HG02678 (cell line): ENCODE measurements around the gene FFAR3.
"Not testable (repeated sequence)": the region's sequence is repeated elsewhere in the genome, so short reads cannot be mapped to it uniquely, and the experiment has no call there.

Experiments
- ATAC-seq: cut with Tn5 transposase; IDR thresholded peaks from one replicate; pipeline ENCODE4 v1.9.1; 2021; ENCODE audit warnings: mild to moderate bottlenecking, moderate library complexity; ENCODE audit not compliant: unreplicated experiment

FFAR3 gene

GRCh38 chr19:35399948-35400772, 41.9 kb downstream of the FFAR3 start:
- no peak for ATAC-seq

GRCh38 chr19:35400773-35401100, 42.5 kb downstream of the FFAR3 start:
- no peak for ATAC-seq

DNA sequence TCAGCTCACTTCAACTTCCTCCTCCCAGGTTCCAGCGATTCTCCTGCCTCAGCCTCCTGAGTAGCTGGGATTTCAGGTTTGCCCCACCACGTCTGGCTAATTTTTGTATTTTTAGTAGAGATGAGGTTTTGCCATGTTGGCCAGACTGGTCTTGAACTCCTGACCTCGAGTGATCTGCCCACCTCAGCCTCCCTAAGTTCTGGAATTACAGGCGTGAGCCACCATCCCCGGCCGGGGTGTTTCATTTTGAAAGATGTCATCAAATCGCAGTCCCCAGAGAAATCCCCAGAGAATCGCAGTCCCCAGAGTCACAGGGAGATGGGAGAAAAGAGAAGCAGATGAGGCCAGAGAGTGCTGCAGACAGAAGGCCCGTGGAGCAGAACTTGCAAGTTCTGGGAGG, 43.2 kb downstream of the FFAR3 start:
- ATAC-seq = not testable (repeated sequence)

DNA sequence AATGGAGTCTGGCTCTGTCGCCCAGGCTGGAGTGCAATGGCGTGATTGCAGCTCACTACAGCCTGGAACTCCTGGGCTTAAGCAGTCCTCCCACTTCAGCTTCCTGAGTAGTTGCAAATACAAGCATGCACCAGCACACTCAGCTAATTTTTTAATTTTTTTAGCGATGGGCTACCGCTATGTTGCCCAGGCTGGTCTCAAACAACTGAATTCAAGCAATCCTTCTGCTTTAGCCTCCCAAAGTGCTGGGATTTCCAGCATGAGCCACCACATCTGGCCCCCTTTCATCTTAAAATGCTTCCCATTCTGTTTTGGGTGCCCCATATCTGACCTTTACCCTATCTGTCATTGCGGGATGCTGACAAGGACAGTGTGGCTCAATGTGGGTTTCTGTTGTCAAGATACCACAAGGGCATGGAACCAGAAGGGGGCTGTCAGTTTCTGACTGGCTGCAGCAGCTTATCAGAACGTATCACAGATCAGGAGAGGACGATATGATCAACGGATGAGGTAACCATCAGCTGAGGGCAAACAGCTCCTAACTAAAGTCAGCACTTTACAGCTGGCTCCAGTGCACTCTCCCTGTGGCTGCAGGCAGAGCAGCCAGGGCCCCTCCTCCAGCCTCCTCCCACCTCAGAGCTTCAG, 45.0 kb downstream of the FFAR3 start:
- ATAC-seq = no peak

GRCh38 chr19:35404879-35405622, 46.8 kb downstream of the FFAR3 start:
- ATAC-seq = peak; percentile 72

DNA sequence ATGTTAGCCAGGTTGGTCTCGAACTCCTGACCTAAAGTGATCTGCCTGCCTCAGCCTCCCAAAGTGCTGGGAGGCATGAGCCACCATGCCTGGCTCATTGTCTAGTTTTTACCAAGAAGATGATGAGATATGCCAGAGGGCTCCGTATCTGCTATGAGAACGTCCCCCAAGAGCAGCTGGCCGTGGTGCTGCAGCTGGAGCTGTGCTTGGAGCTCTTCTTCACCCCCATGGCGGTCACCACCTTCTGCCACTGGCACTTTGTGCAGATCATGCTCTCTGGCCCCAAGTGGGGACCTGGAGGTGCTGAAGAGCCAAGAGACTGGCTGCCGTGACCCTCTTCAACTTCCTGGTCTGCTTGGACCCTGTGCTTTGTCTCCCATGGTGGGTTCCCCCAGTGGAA, 49.4 kb downstream of the FFAR3 start:
- no peak for ATAC-seq

DNA sequence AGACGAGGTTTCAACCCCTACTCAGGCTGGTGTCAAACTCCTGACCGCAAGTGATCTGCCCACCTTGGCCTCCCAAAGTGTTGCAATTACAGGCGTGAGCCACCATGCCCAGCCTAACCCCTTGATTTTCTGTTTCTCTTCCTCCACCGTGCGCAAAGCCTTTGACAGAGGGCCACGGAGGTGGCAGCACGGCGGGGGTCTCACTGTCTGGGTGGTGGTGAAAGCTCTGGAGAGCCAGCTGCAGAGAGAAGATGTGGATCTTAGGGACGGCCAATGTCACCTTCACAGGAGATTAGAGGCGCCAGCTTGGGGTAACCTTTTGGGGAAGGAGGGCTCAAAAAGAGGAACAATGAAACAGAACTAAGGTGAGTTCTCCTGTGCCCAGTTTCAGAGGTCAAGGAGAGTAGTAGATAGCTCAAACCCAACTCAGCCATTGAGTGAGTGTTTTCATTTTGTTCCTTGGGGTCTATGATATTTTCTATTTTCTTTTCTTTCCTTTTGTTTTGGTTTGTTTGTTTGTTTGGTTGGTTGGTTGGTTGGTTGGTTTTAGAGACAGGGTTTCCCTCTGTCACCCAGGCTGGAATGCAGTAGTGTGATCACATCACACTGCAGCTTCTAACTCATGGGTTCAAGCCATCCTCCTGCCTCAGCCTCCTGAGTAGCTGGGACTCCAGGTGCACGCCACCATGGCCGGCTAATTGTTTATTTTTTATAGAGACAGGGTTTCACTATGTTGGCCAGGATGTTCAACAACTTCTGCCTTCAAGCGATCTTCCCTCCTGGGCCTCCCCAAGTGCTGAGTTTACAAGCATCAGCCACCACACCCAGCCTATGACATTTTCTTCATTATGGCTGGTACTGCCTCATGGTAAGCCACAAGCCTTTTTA, 50.3 kb downstream of the FFAR3 start:
- peak; percentile 79 for ATAC-seq

DNA sequence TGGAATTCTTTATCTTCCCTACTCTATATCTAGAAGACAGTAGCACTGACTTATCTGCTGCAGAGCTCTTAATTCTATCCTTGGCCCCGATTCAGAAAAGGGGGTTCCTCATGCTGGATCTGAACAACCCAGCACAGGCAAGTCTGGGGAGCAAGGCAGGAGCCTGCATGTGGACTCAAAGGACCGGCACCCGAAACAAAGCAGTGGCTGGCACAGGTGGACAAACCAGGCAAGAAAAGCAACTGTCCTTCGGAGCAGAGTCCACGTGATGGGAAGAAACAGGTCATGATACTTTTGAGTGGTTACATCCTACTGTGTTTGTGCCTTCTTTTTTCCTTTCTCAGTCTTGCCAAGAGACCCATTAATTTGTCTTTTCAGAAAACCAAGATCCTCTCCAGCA, 50.9 kb downstream of the FFAR3 start:
- no peak for ATAC-seq
